ENCODE measurements around the gene SPTB. TPM values are rescaled to one million over a fixed set of nuclear protein-coding genes. Genes with fewer than 3 reads are reported as not detected.

Gene SPTB
- total RNA-seq, 4 donors from 2014 or later, result 123 to 554 (median 266) TPM

- H3K27ac ChIP-seq, result no peak overlapping the region
Measured at GRCh38 chr14:64733321-64733720, 146.4 kb downstream of the SPTB start.

GRCh38 chr14:64732536-64733120, 147.1 kb downstream of the SPTB start:
- ATAC-seq, result no peak
- H3K9me3 ChIP-seq, result no peaks in the 10 kb centered on the region
- in situ Hi-C loops (cut with MboI; ENCODE audit: low sequenced_read_pairs in 4 of 4), result no loop called here
- H3K27ac ChIP-seq, result no peak overlapping the region
- no peaks in the 10 kb centered on the region for H3K27me3 ChIP-seq
- no peaks in the 10 kb centered on the region for H3K36me3 ChIP-seq
- no peak for TF ChIP-seq CTCF (IDR thresholded peaks at IDR 0.05 in 4 of 5, conservative IDR thresholded peaks at IDR 0.05 in 1 of 5)
- no peak for TF ChIP-seq POLR2A (IDR thresholded peaks at IDR 0.05)
- intact Hi-C loops (cut with DNase I; ENCODE audit: low total_unique reads), result no loop called here
- no peak overlapping the region for H3K4me3 ChIP-seq
- DNase-seq, result no peak
- peaks cover 0 to 4% of the 10 kb centered on the region in 2 donors for H3K4me1 ChIP-seq

More at GRCh38 chr14:64733321-64733720, 146.4 kb downstream of the SPTB start:
- no peak for DNase-seq
- no peak for TF ChIP-seq POLR2A (IDR thresholded peaks at IDR 0.05)
- TF ChIP-seq CTCF (IDR thresholded peaks at IDR 0.05 in 4 of 5, conservative IDR thresholded peaks at IDR 0.05 in 1 of 5), result no peak
- no peak for ATAC-seq
- Histone ChIP-seq H3K4me1 (peaks cover 0 to 4% of the 10 kb centered on the region in 2 donors), H3K4me3 (no peak overlapping the region), H3K27me3 (no peaks in the 10 kb centered on the region), H3K36me3 (no peaks in the 10 kb centered on the region), H3K9me3 (no peaks in the 10 kb centered on the region)
- intact Hi-C loops (cut with DNase I; ENCODE audit: low total_unique reads) (no loop called here), in situ Hi-C loops (cut with MboI; ENCODE audit: low sequenced_read_pairs in 4 of 4) (no loop called here)

- no peaks in the 10 kb centered on the region for H3K36me3 ChIP-seq
- H3K4me3 ChIP-seq, result no peak overlapping the region
- no peaks in the 10 kb centered on the region for H3K27me3 ChIP-seq
- DNase-seq (no peak), ATAC-seq (no peak)
- H3K9me3 ChIP-seq, result no peaks in the 10 kb centered on the region
- in situ Hi-C loops (cut with MboI; ENCODE audit: low sequenced_read_pairs in 4 of 4), result no loop called here
- peaks cover 0 to 4% of the 10 kb centered on the region in 2 donors for H3K4me1 ChIP-seq
- TF ChIP-seq POLR2A (IDR thresholded peaks at IDR 0.05) (no peak), CTCF (IDR thresholded peaks at IDR 0.05 in 4 of 5, conservative IDR thresholded peaks at IDR 0.05 in 1 of 5) (no peak)
- H3K27ac ChIP-seq, result no peak overlapping the region
- intact Hi-C loops (cut with DNase I; ENCODE audit: low total_unique reads), result no loop called here
Measured at GRCh38 chr14:64732066-64732465, 147.6 kb downstream of the SPTB start.

- DNase-seq (no peak), ATAC-seq (no peak)
- Histone ChIP-seq H3K27me3 (no peaks in the 10 kb centered on the region), H3K27ac (no peak overlapping the region), H3K4me3 (no peak overlapping the region), H3K4me1 (no peaks in the 10 kb centered on the region), H3K36me3 (no peaks in the 10 kb centered on the region), H3K9me3 (no peaks in the 10 kb centered on the region)
- in situ Hi-C loops (cut with MboI; ENCODE audit: low sequenced_read_pairs in 4 of 4), result no loop called here
- intact Hi-C loops (cut with DNase I; ENCODE audit: low total_unique reads), result no loop called here
- TF ChIP-seq POLR2A (IDR thresholded peaks at IDR 0.05), result no peak
- no peak for TF ChIP-seq CTCF (IDR thresholded peaks at IDR 0.05 in 4 of 5, conservative IDR thresholded peaks at IDR 0.05 in 1 of 5)
Measured at GRCh38 chr14:64731141-64731581, 148.5 kb downstream of the SPTB start.

- intact Hi-C loops (cut with DNase I; ENCODE audit: low total_unique reads) (no loop called here), in situ Hi-C loops (cut with MboI; ENCODE audit: low sequenced_read_pairs in 4 of 4) (no loop called here)
- Histone ChIP-seq H3K36me3 (no peaks in the 10 kb centered on the region), H3K27ac (no peak overlapping the region), H3K9me3 (no peaks in the 10 kb centered on the region), H3K4me3 (no peak overlapping the region), H3K4me1 (no peaks in the 10 kb centered on the region), H3K27me3 (no peaks in the 10 kb centered on the region)
- DNase-seq (no peak), ATAC-seq (no peak)
- TF ChIP-seq CTCF (IDR thresholded peaks at IDR 0.05 in 4 of 5, conservative IDR thresholded peaks at IDR 0.05 in 1 of 5) (no peak), POLR2A (IDR thresholded peaks at IDR 0.05) (no peak)
Measured at GRCh38 chr14:64730681-64731080, 149.0 kb downstream of the SPTB start.
